ENCODE measurements around the gene MICB.
"Not testable (repeated sequence)": the region's sequence is repeated elsewhere in the genome, so short reads cannot be mapped to it uniquely, and the experiment has no call there.

Gene MICB

GRCh38 chr6:31497531-31498476, at the start of gene MICB:
TSS of gene MICB (plus strand) at chr6:31498145. CDS start at chr6:31498194, 49 bp downstream.
- peak; percentile 58 for FAIRE-seq

GRCh38 chr6:31450751-31451150, 47.2 kb upstream of the MICB start:
- no peak for FAIRE-seq

DNA sequence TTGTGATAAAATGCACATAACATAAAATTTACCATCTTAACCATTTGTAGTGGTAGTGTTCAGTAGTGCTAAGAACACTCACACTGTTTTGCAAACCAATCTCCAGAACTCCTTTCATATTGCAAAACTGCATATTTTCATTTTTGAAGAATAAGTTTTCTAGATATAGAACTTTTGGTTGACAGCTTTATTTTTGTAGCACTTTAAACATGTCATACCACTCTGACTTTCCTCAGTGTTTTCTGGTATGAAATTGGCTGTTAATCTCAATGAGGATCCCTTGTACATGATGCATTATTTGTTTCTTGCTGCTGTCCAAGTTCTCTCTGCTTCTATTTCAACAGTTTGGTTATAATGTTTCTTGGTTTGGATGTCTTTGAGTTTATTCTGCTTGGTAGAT, 45.1 kb upstream of the MICB start:
- FAIRE-seq, result no peak

- FAIRE-seq, result no peak
These were observed 44.7 kb upstream of the MICB start for GRCh38 chr6:31453259-31453658.

GRCh38 chr6:31459864-31460263, 38.1 kb upstream of the MICB start:
- not testable (repeated sequence) for FAIRE-seq

GRCh38 chr6:31460361-31461025, 37.5 kb upstream of the MICB start:
- FAIRE-seq, result no peak

DNA sequence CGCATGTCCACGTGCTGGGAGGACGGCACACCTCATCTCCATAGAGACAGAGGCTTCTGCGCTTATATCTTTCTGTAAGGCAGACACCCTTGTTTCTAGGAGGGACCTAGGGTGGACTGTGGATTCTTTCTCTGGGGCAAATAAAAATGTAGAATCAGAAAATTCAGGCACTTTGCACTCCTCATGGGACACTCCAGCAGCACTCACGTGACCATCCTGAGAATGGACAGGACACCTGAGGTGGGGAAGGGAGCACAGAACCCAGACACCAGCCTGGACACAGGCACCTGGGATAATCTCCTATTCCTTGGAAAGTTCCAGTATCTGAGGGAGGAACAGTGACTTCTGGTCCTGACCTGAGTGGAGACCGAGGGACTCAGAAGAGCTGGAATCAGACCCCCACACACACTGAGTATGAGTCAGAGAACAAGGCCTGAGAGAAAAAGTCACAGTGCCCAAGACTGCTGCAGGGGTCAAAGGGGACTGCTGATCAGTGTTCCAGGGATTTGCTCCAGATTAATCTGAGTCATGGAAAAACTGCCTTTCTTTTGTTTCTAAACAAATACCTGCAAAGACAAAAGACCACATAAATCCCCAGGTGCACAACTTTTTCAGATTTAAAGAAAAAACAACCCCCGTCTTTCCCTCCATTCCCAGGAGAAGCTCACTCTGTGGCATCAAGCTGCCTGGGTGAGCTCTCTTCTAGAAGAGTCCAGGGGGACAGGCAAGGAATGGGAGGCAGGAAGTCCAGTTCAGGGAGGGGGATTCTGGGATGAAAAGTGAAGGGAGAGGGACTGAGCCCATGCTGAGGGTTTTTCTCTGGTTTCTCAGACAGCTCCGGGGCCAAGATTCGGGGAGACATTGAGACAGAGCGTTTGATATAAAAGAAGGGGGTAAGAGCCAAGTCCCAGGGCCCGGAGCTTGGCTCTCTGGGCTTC, 35.6 kb upstream of the MICB start:
- no peak for FAIRE-seq

DNA sequence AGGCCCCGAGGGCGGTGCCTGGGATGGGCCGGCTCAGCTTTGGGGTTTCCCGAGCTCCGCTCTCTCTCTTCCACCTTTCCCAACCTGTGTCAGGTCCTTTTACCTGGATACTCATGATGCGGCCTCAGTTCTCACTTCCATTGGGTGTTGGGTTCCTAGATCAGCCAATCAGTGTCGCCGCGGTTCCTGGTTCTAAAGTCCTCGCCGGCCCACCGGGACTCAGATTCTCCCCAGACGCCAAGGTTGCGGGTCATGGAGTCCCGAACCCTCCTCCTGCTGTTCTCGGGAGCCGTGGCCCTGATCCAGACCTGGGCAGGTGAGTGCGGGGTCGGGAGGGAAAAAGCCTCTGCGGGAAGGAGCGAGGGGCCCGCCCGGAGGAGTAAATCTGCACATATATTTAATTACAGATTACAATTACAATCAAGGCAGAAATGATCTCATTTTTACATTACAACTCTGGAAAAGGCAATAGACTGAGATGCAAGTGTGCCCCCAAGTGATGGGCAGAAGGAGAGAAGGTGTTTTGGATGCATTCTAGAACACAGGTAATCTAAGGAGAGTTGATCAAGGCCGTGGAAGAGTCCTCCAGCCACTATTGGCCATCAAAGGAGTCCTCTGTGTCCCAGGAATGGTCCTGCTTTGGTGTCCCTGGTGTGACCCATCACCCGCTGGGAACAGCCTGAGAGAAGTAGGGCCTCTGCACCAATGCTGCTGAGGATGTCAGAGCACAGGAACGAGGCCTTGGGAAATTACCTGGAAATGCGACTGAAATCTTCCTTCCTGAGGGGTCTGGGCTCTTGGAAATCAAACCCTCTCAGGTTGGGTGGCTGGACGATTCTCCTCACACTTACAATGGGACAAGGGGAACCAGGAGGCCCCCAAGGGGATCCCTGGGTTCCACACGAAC, 34.7 kb upstream of the MICB start:
- no peak for FAIRE-seq

DNA sequence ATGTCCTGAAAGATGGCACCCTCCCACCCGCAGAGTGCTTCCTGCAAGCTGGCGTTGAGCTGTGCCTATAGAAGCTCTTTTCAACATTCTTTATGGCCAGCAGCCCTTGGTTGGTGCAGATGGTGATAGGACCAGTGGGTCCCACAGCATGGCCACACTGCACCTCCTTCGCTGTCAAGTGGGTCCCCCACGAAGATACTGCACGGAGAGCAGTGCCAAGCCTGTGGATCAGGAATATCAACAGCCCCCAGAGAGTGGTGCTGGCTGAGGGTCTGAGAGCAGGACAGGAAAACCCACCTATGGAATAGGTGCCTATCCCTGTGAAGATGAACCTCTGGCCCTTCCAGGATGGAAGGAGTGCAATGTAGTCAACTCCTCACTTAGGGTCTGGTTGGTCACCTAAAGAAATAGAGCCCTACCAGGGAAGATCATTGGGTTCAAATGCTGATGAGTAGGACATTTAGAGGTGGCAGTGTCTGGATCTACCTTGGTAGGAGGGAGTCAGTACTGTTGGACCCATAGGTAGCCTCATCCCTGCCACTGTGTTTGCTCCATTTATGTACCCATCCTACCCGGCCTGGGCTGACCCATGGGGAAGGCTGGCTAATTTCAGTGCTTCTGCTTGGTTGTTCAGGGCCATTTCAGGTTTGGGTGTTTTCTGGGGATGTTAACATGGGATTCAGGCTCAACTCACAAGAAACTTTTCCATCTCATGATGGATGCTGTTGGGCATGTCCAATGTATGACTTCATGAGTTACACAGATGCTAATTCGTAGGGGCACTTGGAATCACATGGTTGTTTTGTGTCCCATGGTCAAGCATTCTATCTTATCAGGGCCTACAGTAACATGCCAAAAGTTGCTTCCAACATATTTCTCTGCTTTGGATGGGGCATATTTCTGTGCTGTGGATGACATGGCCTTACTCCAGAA, 33.4 kb upstream of the MICB start:
- no peak for FAIRE-seq

DNA sequence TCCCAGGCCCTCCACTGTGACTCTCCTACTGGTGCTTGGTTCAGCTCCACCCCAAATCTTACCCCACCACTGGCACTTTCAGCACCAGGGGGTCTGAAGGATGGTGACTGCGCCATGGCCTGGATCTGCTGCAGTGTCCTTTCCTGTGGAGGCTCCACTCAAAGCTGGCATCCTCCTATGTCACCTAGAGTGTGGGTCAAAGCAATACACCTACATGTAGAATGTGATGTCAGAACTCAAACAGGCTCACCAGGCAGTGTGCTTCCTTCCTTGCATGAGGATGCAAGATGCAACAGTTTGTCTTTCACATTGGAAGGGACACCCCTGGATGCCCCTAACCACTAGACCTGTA, 32.8 kb upstream of the MICB start:
- no peak for FAIRE-seq

DNA sequence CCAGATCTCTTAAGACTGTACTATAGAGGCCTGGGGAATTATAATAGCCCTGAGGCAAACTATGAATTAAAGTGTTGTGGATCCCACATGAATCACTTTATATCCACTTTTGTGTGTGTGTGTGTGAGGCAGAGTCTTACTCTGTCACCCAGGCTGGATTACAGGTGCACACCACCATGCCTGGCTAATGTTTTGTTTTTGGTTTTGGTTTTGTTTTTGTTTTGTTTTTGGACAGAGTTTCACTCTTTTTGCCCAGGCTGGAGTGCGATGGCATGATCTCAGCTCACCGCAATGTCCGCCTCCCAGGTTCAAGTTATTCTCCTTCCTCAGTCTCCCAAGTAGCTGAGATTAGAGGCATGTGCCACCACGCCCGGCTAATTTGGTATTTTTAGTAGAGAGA, 32.2 kb upstream of the MICB start:
- no peak for FAIRE-seq

DNA sequence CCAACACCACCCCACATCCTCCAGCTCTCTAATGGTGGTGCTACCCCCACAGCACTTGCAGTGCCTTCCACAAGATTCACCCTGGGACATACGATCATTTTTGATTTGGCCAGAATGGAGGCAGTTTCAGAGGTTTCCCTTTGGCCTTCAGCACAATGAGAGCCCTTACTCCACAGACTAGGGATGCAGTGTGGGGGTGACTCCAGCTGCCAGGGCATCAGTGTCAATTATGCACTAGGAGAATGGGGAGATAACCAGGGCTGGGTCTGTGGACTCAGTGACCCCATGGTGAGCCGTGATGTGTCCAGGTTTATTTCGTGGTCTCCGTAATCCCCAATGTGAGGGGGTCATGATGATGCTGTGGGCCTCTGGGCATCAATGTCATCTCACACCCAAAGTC, 31.5 kb upstream of the MICB start:
- FAIRE-seq, result no peak

DNA sequence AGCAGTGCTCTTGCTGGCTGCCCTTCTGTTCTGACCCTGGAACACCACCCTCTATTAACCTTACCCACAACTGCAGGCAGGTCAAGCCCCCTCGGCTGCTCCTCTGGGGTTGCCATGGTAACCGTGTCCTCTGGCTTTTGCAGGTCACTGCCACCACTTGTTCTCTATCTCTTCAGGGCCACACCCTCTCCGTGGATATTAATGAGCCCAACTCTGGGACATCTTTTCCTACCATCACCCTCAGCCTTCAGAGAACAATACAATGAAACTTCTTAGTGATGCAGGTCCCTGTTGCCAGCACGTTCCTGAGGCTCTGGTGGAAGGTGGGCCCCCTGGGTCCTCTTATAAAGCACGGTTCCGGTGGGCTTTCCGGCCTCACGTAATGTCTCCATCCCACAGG, 30.8 kb upstream of the MICB start:
- no peak for FAIRE-seq

GRCh38 chr6:31468311-31468710, 29.6 kb upstream of the MICB start:
- no peak for FAIRE-seq

- no peak for FAIRE-seq
These were observed 27.1 kb upstream of the MICB start for GRCh38 chr6:31470801-31471200.

DNA sequence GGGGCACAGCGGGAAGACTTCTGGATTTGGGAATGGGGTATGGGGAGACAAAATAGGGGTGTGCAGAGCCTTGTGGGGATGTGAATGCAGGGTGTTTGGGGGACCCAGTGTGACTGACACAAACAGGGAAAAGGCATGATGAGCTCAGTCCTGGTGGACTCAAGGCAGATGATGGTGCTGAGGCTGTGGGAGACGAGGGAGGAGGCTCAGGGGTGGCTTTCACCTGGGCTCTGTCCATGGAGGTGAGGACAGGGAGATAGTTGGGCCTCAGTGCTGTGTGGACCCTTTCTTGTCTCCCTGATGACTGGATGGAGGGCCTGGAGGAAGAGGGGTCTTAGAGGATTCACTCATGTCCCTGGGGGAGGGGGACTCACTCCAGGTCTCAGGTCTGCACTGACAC, 26.2 kb upstream of the MICB start:
- no peak for FAIRE-seq

DNA sequence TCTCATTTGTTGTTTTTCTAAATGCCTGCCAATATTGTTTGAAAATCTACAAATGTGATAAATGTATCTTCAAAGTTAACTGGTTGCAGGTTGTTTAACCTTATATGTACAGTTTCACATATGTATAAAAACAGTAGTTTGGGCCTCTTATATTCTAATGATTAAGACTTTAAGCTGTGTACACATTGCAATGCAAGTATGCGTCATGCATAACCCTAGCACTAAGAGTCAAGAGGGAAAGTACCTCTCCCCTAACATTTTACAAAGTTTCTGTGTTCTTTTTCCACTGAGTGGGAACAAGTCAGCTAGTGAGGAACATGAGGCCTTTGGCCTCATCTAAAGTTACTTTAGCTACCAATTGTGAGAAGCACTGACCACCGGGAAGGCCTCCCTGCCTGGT, 25.7 kb upstream of the MICB start:
- FAIRE-seq, result no peak

DNA sequence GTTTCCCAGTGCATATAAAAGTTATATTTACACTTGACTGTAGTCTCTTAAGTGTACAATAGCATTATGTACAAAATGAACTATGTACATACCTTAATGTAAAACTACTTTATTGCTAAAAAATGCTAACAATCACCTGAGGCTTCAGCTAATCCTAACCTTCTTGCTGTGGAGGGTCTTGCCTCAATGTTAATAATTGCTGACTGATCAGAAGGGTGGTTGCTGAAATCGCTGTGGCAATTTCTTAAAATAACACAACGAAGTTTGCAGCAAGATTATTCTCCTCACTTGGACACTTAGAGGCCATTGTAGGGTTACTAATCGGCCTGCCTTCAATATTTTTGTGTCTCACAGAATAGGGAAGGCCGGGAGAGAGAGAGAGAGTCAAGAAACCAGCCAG, 24.7 kb upstream of the MICB start:
- no peak for FAIRE-seq

DNA sequence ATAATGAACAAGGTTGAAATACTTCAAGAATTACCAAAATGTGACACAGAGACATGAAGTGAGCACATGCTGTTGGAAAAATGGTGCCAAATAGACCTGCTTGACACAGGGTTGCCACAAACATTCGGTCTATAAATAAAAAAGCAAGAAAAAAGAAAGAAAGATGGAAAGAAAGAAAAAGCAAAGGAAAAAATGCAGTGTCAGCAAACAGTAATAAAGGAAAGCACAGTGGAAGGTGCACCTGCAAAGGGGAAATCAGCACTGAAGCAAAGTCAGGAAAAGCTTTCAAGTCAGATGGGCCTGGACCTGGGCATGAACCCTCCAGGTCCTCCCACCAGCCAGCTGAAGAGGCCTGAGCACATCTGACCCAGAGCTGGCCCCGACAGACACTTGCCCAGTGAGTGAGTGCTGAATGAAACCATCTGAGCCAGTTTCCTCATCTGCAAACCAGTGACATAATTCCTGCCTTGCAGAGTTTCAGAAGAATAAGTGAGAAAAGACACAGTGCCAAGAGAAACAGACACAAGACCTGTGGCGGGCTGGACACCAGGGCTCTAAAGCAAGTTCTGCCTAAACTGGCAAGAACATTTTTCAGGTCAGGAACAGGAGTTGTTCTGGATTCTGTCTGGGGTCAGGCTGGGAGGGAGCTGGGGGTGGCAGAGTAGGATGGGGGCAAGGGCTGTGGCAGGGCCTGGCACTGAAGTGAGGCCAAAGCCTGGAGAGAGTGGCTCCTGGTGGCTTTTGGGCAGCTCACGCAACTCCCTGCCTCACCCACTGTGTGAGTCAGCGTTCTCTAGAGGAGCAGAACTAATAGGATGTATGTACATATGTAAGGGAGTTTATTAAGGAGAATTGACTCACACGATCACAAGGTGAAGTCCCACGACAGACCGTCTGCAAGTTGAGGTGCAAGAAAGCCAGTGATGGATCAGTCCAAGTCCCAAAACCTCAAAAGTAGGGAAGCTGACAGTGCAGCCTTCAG, 23.9 kb upstream of the MICB start:
- no peak for FAIRE-seq

DNA sequence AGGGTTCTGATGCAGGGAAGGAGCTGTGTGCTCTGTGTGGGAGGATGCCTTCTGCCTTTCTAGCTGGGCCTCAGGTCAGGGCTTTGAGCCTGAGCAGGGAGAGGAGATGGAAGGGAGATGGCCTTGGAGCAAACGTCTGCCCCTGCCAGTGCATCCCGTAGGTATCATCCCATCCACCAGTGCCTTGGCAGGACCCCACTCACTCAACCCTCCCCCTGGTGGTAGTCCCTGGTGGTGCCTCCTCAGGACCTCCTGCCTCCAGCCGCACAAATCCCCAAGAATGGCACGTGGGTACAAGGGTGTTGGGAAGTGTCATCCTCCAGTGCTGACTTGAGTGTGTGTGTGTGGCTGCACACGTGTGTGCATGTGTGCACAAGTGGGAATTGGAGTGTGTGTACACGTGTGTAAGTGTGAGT, 23.1 kb upstream of the MICB start:
- FAIRE-seq, result no peak

All from A204.1 (cell line).